SK-N-SH (cell line): Measurements from ENCODE around the gene AGAP1.

Source experiments
- EP300 ChIP-seq, 2 experiments: IDR thresholded peaks; 2 replicates each; pipeline versions ENCODE4 v1.4.0 to v1.6.1; 2012; ENCODE audit warnings: borderline replicate concordance in 1 of 2, low read depth in 1 of 2, low read length in 1 of 2
- EZH2phosphoT487 ChIP-seq: fragments of 200-600 bp; sonication (generic); IDR thresholded peaks from 2 replicates; pipeline ENCODE4 v1.6.1; 2017; ENCODE audit warnings: low read depth, mixed run types, mild to moderate bottlenecking, antibody characterized with exemption, moderate library complexity, borderline replicate concordance
- FOSL2 ChIP-seq: IDR thresholded peaks from 2 replicates; pipeline ENCODE4 v1.4.0; 2012; ENCODE audit warnings: low read depth, mild to moderate bottlenecking, moderate library complexity, borderline replicate concordance
- GABPA ChIP-seq: IDR thresholded peaks from 2 replicates; pipeline ENCODE4 v1.4.0; 2012; ENCODE audit warnings: low read depth, mild to moderate bottlenecking
- RFX5 ChIP-seq: IDR thresholded peaks from 2 replicates; pipeline ENCODE4 v1.6.1; 2012; ENCODE audit warnings: mild to moderate bottlenecking, improper control_type of control experiment, low read length
- SIN3A ChIP-seq: IDR thresholded peaks from 2 replicates; pipeline ENCODE4 v1.6.1; 2012; ENCODE audit warnings: low read depth, mild to moderate bottlenecking, low read length, moderate library complexity, borderline replicate concordance
- TEAD4 ChIP-seq: IDR thresholded peaks from 2 replicates; pipeline ENCODE4 v1.4.0; 2012; ENCODE audit warnings: mild to moderate bottlenecking, borderline replicate concordance; ENCODE audit not compliant: insufficient read depth
- USF1 ChIP-seq: IDR thresholded peaks from 2 replicates; pipeline ENCODE4 v1.4.0; 2012; ENCODE audit warnings: low read depth, borderline replicate concordance
- USF2 ChIP-seq: fragments of 150-350 bp; IDR thresholded peaks from 2 replicates; pipeline ENCODE4 v1.6.1; 2017; ENCODE audit warnings: antibody characterized with exemption, low read length, low read depth, borderline replicate concordance
- YY1 ChIP-seq: IDR thresholded peaks from 2 replicates; pipeline ENCODE4 v1.4.0; 2012; ENCODE audit warnings: low read depth, mild to moderate bottlenecking
- TF ChIP-seq, protein P1 (sequence below): fragments of 200-600 bp; sonication (generic); IDR thresholded peaks from 2 replicates; pipeline ENCODE4 v1.6.1; 2017; ENCODE audit warnings: antibody characterized with exemption, mild to moderate bottlenecking, moderate library complexity
- TF ChIP-seq, protein P2 (sequence below): fragments of 150-350 bp; IDR thresholded peaks from 2 replicates; pipeline ENCODE4 v1.6.1; 2016; ENCODE audit warnings: mild to moderate bottlenecking, low read depth, low read length
- TF ChIP-seq, protein P3 (sequence below): IDR thresholded peaks from 2 replicates; pipeline ENCODE4 v1.6.1; 2012; ENCODE audit warnings: mild to moderate bottlenecking, low read depth, low read length, moderate library complexity

DNA sequence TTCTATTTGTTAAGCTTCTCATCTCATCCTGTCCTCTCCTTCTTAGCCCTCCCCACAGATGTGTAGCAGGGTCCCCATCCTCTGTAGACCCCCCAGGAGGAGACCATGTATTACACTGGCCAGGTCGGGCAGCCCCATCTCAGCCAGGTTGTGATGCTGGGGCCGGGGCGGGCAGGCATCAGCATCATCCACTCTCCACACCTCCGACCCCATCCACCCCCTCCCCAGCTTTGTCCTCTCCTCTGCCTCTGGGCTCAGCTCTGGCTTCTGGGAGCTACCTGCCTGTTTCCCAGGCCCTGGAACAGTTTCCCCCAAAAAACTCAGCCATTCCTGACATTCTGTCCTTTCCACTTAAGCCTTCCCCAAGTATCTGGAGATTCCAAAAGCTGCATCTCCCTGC, 625.2 kb downstream of the AGAP1 start:
- TF ChIP-seq, protein P1, sequence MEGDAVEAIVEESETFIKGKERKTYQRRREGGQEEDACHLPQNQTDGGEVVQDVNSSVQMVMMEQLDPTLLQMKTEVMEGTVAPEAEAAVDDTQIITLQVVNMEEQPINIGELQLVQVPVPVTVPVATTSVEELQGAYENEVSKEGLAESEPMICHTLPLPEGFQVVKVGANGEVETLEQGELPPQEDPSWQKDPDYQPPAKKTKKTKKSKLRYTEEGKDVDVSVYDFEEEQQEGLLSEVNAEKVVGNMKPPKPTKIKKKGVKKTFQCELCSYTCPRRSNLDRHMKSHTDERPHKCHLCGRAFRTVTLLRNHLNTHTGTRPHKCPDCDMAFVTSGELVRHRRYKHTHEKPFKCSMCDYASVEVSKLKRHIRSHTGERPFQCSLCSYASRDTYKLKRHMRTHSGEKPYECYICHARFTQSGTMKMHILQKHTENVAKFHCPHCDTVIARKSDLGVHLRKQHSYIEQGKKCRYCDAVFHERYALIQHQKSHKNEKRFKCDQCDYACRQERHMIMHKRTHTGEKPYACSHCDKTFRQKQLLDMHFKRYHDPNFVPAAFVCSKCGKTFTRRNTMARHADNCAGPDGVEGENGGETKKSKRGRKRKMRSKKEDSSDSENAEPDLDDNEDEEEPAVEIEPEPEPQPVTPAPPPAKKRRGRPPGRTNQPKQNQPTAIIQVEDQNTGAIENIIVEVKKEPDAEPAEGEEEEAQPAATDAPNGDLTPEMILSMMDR, result no peak
- no peak for TF ChIP-seq EP300 (IDR thresholded peaks at IDR 0.05; ENCODE audit: borderline replicate concordance in 1 of 2, low read depth in 1 of 2, low read length in 1 of 2)
- no peak for TF ChIP-seq GABPA
- no peak for TF ChIP-seq USF1
- TF ChIP-seq SIN3A, result no peak
- TF ChIP-seq RFX5, result no peak
- TF ChIP-seq, protein P2, sequence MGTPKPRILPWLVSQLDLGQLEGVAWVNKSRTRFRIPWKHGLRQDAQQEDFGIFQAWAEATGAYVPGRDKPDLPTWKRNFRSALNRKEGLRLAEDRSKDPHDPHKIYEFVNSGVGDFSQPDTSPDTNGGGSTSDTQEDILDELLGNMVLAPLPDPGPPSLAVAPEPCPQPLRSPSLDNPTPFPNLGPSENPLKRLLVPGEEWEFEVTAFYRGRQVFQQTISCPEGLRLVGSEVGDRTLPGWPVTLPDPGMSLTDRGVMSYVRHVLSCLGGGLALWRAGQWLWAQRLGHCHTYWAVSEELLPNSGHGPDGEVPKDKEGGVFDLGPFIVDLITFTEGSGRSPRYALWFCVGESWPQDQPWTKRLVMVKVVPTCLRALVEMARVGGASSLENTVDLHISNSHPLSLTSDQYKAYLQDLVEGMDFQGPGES, result no peak
- no peak for TF ChIP-seq YY1
- TF ChIP-seq, protein P3, sequence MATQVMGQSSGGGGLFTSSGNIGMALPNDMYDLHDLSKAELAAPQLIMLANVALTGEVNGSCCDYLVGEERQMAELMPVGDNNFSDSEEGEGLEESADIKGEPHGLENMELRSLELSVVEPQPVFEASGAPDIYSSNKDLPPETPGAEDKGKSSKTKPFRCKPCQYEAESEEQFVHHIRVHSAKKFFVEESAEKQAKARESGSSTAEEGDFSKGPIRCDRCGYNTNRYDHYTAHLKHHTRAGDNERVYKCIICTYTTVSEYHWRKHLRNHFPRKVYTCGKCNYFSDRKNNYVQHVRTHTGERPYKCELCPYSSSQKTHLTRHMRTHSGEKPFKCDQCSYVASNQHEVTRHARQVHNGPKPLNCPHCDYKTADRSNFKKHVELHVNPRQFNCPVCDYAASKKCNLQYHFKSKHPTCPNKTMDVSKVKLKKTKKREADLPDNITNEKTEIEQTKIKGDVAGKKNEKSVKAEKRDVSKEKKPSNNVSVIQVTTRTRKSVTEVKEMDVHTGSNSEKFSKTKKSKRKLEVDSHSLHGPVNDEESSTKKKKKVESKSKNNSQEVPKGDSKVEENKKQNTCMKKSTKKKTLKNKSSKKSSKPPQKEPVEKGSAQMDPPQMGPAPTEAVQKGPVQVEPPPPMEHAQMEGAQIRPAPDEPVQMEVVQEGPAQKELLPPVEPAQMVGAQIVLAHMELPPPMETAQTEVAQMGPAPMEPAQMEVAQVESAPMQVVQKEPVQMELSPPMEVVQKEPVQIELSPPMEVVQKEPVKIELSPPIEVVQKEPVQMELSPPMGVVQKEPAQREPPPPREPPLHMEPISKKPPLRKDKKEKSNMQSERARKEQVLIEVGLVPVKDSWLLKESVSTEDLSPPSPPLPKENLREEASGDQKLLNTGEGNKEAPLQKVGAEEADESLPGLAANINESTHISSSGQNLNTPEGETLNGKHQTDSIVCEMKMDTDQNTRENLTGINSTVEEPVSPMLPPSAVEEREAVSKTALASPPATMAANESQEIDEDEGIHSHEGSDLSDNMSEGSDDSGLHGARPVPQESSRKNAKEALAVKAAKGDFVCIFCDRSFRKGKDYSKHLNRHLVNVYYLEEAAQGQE, result no peak
- no peak for TF ChIP-seq FOSL2
- TF ChIP-seq EZH2phosphoT487, result no peak
- TF ChIP-seq TEAD4, result no peak
- TF ChIP-seq USF2, result no peak
